ENCODE measurements around the gene APOL5. TPM values are rescaled to one million over a fixed set of nuclear protein-coding genes. Genes with fewer than 3 reads are reported as not detected.

The APOL5 gene
- total RNA-seq, 2 experiments from 2014 or later: not detected

Other genes with a start within 250 kb of the APOL5 start
- under 1 TPM in 1 of 2 experiments, not detected in 1; 0.10 TPM for gene RASD2, start 177.0 kb upstream of the APOL5 start, total RNA-seq
- gene MB, start 100.5 kb upstream of the APOL5 start, total RNA-seq: not detected
- gene APOL6, start 69.4 kb upstream of the APOL5 start, total RNA-seq: 10 to 100 TPM; 26.7 to 27.7 TPM